ENCODE data around the gene ASTN1.

The ASTN1 gene

DNA sequence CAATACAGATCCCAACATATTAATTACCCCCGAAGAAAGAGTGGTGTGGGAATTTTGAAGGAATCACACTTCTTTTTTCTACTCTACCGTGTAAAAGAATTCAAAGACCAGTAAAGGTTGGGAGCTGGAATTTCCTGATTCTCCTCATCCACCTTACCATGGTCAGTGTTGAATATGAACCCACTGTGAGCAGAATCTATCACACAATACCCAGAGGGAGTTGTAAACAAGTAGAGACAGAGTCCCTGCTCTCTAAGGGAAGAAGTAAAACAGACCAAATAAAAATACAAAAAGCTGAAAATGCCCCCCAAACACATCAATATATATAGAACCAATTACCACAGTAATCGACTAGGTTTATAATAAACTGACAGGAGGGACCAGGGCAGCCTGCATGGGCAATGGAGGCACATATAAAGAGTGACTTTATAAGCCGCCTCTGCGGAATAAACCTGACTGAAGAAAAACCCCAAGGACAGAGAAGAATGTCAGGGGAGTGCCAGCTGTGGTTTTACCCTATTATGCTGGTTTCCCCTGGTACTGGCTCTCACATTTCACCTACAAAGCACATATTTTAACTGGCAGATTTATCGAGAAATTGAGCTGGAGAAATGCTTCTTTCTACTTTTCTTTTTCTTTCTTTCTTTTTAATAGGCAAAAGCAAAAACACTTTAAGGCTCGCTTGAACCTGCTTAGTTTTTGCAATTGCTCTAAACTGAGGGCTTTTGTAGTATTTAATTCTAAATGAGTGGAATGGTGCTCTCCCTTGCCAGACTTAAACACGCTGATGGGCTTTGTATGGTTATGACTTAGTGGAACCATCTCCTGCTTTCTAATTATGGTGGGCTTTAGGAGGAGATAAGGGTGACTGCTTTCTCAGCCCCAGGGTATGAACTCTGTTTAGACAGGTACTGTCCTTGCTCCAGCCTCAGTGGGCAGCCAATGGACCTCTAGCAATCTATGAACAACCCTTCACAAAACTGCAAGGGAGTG, 244.8 kb downstream of the ASTN1 start:
- peak; percentile 42 for DNase-seq

DNA sequence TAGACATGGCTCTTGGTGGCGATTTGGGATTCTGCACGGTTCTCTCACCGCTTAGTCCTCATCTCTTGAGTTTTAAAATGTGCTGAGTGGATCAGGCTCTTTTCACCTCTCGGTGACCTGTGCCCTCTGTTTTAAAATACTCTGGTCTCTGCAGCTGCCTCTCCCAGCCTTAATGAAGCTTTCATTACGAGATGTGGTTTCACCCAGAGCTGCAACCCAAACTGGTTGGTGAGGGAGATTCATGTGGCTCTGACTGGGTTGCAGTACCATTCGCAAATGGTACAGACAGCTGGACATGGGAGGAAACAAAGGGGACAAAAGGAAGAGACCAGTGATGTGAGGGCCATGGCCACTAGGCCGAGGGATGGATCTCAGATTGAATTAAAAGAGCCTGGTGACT, 258.9 kb downstream of the ASTN1 start:
- DNase-seq: no peak

DNA sequence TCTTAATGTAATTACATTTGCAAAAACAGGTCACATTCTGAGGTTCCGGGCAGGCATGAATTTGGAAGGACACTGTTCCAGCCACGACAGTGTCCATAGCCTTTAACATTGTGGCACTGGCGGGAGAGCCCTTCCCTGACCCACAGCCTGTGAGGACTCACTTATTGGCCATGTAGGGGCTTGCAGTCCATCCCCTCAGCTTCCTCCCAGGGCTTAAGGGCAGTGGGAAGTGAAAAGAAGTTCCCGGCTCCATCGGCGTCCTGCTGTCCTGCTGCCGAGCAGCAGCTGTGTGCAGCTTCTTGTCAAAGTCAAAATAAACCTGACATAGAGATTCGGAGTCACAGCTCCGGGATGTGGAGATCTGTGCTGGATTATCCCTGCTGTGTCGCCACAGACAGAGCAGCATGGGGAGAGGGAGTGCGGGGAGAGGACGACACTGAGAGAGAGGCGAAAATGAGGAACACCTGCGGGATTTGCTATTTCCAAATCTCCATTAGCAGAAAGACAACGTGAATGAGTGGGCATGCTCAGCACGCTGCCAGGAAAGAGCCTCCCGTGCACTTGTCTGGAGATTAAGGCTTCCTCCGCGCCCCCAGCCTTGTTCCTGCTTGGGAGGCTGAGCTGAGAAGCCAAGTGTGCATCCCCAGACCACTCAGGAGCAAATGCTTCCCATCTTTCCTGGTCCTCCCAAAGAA, 260.3 kb downstream of the ASTN1 start:
- DNase-seq: no peak

DNA sequence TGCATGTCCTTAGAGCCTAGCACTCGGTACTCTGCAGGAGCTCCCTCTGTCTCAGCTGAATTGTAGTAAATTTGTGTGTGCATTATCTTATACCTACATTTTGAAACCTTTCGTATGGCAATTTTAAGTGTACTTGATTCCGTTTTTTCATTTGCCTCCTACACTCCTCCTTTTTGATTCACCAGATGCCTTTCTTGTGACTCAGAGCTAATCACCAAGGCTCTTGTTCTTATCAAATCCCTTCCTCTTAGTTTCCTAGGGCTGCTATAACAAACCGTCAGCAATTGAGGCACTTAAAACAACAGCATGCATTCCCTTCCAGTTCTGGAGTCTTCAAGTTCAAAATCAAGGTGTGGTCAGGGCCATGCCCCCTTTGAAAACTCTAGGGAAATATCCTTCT, 261.0 kb downstream of the ASTN1 start:
- DNase-seq: peak; percentile 60

DNA sequence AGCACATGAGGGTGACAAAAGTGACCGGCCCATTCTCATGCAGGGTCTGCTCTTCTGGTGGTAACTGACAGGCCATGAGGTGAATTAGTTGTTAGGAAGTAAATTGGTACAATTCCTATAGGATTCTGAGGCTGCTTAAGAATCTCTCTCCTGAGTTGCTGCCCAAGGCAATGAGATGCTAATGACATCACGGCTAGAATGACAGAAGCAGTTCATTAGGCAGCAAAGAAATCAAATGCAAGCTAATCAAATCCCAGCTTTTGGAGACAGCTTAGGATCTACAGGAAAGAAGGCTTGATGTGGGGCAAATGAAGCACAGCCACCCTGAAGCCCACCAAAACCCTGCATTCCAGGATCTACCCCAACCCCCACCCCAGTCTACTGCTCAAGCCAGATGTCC, 265.2 kb downstream of the ASTN1 start:
- DNase-seq: no peak

DNA sequence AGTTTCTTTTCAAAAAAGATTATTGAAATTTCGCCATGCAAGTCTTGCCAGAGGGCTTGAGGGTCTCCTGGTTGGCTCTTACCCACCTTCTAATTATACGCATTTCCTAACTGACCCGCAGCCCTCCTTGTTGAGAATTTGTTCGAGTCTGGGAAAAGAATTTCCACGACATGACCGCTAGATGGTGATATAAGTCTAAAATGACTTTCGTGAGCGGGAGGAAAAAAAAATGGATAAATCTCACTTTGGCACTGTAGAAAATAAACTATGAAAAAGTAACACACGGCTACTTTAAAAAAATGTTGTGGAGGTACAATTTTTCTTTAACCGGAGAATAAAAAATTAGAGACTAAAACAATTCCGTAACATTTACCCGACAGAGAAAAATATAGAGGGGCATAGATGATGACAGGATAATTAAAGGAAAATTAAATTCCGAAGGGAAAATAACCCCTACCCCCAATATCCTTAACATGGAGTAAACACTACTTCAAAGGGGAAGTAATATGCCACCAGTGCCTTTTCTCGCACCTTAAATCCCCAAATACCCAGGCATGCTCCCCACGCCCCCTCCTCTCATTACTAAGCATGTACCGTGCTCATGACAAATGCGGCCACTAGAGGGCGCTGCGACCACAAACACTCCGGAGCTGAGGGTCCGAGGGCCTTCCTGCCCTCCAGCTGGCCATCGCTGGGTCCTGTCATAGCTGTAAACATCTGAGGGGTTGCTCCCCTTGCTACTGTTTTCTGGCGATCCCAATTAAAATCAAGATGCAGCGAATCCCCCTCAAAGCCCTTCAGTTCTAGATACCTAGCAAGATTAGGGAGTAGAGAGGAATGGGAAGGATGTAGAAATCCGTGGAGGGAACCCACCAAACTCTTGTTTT, 266.9 kb downstream of the ASTN1 start:
- peak; percentile 71 for DNase-seq

DNA sequence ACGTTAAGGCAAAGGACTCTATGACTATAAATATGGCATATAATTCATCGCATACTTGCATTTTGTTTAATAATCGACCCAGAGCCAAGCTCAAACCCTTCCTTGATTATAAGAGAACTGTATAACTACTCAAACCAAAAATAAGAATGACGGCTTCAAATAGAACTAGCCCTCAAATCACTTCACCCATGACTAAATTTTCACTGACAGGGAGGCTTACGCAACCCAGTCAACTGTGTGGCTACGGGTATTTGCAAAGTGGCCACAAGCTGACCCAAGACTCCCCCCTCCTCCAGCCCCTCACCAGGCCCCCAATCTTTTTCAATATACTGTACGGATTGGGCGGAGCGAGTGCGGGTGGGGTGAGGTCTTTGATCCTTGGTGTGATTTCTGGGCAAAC, 268.3 kb downstream of the ASTN1 start:
- no peak for DNase-seq

DNA sequence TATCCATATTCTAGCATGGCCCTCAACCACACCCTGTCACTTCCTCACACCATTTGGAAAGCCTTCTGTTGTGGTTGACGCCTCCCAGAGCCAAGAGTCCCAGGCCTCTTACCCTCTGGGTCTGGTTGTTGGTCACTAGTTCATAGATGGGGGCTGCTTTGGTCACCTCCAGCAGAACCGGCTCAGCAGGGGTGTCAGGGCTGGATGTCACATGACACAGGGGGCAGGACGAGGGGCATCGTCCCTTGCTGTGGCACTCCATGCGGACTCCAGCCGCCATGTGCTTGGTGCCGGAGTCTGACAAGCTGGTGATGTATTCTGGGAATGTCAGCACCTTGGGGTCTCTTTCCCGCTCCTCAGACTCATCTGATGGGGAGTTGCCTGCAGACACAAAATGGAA, 270.1 kb downstream of the ASTN1 start:
- no peak for DNase-seq

DNA sequence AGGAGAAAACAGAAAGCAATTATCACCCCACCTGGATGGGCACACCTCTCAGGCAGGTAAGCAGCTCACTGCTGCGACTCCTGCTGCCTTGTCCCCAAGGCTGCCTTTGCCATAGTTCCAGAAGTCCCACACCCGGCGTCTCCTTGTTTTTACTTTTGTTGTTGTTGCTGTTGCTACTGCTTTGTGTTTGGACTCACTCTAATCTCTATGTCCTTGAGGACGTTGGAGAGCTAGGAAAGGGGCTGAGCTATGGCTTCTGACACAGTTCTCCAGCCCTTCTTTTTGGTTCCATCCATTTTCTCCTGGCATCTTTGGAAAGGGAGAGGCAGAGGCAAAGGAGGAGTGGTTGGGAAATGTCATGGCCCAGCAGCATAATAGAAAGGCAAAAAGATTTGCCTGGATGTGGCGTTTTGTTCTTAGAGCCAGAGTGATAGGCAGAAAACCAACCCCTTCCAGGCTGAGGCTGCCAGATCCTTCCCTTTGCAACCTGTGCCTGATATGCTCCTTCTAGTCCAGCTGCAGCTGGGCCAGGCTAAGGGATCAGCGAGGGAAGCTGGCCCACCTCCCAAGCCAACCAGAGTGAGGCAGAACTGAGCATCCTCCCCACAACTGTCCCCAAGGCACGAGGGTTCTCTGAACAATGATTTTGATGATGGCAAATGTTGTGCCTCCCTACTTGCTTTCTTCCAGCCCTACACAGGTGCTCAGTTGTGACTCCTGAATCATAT, 270.7 kb downstream of the ASTN1 start:
- DNase-seq: no peak

DNA sequence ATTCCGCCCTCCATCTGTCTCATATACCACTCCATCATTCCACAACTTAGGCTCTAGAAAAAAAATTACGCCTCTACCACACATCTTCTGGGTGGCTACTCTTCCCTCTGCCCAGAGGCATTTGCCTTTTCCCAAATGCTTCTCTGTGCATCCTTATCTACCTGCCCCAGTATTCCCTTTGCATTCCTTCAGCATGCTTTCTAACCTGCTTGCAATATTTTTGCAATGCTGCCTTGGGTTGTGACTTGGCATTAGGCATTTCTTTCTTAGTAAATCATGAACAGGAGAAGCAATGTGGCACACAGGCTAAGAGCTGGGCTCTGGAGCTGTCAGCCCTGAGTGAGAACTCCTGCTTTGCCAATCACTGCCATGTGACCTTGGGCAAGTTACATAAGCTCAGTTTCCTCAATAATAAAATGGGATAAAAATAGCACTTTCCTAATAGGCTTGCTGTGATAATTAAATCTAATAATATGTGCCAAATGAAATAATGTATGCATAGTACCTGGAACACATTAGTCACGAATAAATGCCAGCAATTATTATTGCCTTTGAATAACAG, 276.0 kb downstream of the ASTN1 start:
- no peak for DNase-seq

DNA sequence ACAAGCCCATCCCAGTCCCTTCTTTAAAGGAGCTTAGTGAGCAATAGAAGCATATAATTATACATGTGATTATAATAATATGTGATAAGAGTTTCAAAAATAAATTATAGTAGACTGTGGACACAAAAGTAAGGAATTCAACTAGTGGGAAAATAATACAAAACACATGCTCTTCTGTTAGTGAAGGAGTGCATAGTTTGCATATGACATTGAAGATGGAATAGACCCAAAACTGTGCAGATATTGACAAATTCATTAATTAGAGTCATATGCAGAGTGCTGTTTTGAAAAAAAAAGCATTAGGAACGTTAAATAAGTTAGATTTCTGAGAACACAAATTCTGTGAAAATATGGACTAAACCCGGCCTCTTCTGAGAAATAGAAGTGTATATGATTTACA, 278.8 kb downstream of the ASTN1 start:
- no peak for DNase-seq

DNA sequence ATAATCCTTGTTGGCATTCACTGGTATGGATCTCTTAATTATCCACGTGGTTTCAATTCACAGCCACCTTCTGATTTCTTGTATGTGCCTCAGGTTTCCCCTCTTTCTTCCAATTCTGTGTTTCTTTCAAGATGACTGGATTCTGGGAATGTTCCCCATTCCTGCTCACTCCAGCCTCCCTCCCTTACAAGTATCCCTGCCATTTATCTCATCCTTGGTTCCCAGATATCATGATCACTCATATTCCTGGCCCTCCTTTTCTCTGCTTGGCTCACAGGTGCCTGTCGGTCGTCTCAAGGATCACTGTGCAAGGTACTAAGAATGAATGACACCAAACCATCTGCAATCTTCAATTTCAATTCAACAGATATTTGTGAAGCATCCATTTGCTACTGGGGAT, 279.2 kb downstream of the ASTN1 start:
- no peak for DNase-seq

DNA sequence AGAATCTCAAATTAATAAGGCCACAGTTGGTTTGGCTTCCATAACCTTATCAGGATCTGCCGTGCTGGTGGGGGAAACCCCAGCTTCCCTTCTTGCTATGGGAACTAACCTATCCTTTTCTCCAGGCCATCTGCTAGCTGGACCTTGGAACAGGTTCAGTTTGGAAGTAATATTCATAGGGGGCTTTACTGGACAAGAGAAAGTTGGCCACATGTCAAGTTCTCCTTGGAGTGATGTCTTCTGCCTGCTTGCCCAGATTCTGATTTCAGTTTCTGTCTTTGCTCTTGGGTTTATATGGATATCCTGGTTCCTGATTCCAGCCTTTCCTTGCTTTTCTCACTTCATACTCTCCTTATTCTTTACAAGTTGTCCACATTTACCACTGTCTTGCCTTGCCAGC, 279.6 kb downstream of the ASTN1 start:
- DNase-seq: no peak

DNA sequence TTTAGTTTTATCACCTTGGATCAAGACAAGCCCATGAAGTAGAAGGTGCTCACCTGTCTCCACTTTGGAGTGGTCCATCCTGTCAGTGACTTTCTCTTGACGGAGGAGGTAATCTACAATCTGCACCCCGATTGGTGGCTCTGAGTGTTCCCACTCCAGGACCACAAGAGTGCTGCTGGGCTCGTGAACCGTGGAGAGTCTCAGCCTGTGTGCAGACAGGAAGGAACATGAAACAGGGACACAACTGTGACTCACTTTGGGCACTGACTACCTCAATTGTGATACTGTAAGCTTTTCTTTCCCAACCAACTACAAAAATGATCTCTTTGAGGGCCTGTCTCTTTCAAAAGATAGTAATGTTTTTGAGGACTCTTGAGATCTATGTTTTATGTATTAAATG, 280.2 kb downstream of the ASTN1 start:
- DNase-seq: no peak

DNA sequence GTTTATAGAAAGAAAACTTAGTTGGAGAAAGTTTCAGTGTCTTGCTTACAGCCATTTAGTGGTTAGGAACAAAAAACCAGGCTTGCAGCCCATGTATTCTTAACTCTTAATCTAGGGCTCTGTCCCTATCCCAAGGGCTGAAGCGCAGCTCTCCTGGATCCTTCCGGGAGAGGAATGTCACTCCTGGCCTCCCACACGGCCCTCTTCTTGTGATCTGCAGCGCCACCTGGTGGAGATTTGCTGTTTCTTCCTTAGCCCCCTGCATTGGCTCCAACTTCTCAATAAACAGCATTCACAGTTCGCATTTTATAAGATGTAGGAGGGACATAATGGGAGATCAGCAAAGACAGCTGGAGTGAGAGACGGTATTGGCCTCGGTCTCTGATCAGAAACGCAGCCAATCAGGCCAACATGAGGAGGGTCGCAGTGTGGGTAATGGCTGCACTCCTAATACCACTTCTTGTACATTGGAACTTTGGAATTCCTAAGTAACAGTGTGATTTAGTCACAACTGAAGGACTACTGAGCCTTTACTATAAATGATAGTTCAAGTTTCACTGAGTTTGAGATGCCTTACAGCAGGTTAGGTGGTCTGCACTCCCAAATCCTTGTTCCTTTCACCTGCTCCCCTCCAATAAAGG, 283.4 kb downstream of the ASTN1 start:
- peak; percentile 33 for DNase-seq

DNA sequence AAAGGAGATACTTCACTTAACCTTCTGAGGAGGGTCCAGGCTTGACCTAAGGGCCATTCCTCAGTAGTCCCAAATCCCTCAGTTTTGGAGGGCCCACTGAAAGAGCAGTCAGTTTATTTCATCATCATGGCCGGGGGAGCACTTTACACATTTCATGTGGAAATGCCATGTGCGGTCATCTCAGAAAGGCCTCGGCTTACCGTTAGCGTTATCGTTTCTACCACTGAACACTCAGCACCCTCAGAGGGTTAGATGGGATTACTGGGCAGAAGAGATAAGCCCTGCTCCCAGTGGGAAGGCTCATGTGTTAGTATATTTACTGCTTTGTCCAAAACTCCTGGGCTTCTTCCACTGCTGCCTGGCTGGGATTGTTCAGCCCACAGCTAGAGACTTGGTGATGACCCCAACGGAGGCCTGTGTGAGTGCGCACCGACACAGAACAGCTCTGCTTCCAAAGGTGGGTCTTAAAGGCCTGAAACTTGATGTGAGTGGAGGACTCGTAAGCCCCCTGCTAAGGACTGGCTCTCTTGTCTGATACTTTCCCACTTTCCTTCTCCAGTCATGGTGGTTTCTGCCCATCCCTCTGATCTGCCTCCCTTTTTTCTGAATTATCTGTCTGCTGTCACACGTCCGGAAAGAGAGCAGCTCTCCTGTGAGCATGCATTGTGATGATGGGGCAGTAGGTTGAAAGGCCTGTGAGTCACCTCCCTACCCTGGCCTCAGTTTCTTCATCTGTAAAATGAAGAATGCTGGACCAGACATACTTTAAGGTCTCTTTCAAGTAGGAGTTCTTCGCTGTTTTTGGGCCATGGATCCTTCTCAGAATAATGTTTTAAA, 284.5 kb downstream of the ASTN1 start:
- DNase-seq: no peak

DNA sequence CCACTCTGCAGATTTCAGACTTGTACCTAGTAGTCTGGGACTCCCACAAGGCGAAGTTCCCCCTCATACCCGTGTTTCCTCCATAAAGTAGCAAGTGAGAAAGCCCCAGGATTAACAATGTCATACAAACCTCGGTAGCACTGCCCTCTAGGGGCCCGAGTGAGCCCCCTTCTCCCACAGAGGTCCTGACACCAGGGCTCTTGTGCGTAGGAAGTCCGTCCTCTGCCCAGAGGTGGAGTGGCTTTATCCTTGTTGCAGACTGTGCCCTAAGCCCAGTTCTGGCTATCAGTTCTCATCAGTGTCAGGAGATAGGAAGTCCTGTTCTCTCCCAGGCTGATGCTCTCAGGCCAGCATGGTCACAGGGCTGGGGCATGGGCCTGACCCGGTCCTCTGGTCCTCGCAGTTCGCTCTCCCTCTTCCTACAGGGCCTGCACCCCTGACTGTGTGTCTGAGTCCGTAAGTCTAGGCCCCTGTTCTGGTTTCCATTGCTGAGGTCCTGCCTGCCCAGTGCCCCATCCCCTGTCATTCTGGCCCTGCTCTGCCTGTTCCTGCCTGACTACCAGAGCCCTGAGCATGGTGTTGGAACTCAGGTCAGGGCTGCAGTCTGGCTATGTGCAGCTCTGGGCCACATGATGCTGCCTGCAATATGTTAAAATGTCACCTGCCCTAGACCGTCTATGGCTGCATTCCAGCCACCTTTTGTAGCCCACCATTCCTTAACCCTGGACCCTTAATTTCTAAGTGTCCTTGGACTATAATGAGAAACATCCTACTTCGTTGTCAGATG, 285.6 kb downstream of the ASTN1 start:
- DNase-seq: no peak

DNA sequence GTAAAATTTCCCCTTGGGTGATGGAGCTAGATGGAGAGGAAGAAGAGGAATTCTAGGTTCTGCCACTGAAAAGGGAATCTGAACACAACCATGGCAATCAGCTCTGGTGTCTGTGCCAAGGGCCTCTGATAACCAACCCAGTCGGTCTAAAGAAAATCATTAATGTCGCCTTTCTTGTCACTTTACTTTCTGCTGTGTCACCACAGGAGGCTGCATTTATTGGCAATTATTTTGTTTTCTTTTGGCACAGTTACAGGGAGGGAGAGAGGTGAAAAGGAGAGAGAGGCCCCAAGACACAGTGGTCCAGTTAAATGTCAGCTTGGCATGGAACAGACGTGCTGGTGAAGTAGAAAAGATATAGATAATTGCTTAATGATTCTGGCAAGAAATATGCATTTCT, 287.0 kb downstream of the ASTN1 start:
- no peak for DNase-seq

DNA sequence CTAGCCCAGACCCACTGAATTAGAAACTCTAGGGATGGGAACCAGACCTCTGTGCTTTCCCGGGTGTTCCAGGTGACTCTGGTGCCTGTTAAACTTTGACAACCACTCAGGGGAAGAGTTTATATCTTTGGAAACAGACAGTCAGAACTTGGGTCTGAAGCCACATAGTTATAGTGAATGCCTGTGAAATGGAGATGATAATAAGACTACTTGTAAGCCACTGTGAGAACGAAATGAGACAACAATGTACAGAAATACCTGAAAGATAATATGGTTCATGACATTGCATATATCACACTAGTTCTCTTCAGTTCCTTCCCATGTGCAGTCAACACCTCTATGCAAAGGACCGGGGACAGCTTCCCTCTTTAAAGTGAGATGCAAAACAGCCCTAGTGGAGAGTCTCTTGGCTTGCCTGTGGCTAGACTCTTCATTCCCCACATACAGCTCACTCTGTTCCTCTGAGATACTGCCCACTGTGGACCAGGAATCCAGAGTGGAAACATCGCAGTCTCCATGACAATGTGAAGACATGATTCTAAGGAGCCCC, 287.5 kb downstream of the ASTN1 start:
- DNase-seq: no peak

DNA sequence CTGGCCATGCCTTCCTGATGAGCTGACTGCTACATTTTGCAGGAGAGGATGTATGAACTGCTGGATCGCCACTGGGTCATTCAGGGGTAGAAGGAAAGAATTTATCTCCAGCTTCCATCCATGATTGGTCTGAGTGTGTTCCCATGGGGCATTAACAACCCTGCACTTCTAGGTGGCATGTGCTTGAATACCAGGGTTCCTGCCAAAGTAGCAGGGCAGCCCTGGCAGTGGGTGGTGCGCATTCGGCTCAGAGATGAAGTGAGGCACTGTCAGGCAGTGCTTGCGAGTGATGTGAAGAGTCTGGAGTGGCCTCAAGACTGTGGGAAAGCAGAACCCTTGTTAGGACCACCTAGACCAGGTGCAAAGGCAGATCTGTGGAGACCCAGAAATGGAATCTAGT, 294.9 kb downstream of the ASTN1 start:
- DNase-seq: no peak

All from kidney glomerular epithelial cell (primary cell).